ENCODE results near the gene ADAMTSL2. TPM values are rescaled to one million over a fixed set of nuclear protein-coding genes. Genes with fewer than 3 reads are reported as not detected.

The ADAMTSL2 gene
- total RNA-seq, 3 donors from 2014 or later (not counting 1 experiment from before 2014, with no cell fraction given) = not detected

DNA sequence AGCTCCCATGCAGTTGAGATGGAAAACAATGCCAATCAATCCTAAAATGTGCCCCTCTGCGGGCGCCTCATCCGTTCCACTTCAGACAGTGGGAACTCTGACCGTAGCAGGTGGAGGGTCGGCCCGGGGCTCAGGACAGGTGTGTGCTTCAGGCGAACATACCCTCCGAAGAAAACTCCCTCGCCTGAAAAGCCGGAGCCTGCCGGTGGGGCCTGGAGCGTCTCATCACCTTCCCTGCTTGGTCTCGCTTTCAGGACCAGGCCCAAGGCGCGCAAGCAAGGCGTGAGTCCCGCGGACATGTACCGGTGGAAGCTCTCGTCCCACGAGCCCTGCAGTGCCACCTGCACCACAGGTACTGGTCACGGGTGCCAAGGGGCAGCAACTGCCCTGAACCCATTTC, 26.4 kb downstream of the ADAMTSL2 start:
- WGBS (ENCODE audit: insufficient coverage) = 93% methylated on average over 22 of the region's 22 CpGs
- no peak for DNase-seq

DNA sequence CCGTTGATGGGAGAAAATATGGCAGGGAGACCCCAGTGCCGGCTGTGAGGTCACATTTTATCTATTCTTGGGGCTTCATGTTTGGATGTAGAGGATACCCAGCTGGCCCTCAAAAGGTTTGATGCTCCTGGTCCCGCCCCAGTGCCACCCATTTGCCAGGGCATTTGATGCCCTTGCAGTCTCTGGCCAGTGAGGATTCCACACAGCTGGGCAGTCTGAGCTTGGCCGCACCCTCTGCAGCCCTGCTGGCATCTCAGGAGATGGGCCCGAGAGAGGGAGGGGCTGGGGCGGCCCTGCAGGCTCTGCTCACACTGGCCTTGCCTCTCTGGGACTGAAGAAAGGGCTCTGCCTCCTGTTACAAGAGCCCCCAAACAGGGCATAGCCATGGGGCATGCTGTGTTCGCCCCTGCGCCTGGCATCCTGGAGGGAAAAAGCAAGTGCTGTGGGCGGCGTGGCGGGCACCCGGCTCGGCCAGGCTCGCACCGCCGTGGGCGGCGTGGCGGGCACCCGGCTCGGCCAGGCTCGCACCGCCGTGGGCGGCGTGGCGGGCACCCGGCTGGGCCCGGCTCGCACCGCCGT, 27.6 kb downstream of the ADAMTSL2 start:
- Mint-ChIP-seq H3K36me3 (no peaks in the 10 kb centered on the region), H3K27me3 (ENCODE audit: low read depth in 2 of 2) (peaks cover 0 to 16% of the 10 kb centered on the region in 2 donors), H3K9me3 (no peaks in the 10 kb centered on the region), H3K4me3 (no peak overlapping the region), H3K4me1 (peaks cover 16 to 26% of the 10 kb centered on the region in 2 donors), H3K27ac (peak overlapping the region in 1 of 2 donors; percentile 45)
- WGBS (ENCODE audit: insufficient coverage) = 91% methylated on average over 32 of the region's 32 CpGs
- intact Hi-C loops (cut with micrococcal nuclease) = no loop called here
- Histone ChIP-seq H3K27ac (ENCODE audit: low read length) (no peak overlapping the region), H3K4me1 (ENCODE audit: control insufficient read depth, insufficient read depth, low read length) (peaks cover 36% of the 10 kb centered on the region), H3K9me3 (ENCODE audit: control insufficient read depth, insufficient read depth, low read length) (no peaks in the 10 kb centered on the region), H3K4me3 (ENCODE audit: low read length) (no peak overlapping the region), H3K36me3 (ENCODE audit: control insufficient read depth, insufficient read depth, low read length) (no peaks in the 10 kb centered on the region), H3K27me3 (ENCODE audit: control insufficient read depth, insufficient read depth, low read length) (peaks cover 10% of the 10 kb centered on the region)
- ATAC-seq (no peak), DNase-seq (no peak)
- TF ChIP-seq CTCF (IDR thresholded peaks at IDR 0.05) = no peak

More for the DNA sequence above, 26.4 kb downstream of the ADAMTSL2 start:
- H3K36me3 Mint-ChIP-seq = no peaks in the 10 kb centered on the region
- H3K27ac Mint-ChIP-seq = no peak overlapping the region
- no peak overlapping the region for H3K4me3 Mint-ChIP-seq
- Histone ChIP-seq H3K4me3 (ENCODE audit: low read length) (no peak overlapping the region), H3K4me1 (ENCODE audit: control insufficient read depth, insufficient read depth, low read length) (peaks cover 42% of the 10 kb centered on the region), H3K27me3 (ENCODE audit: control insufficient read depth, insufficient read depth, low read length) (peaks cover 20% of the 10 kb centered on the region), H3K9me3 (ENCODE audit: control insufficient read depth, insufficient read depth, low read length) (no peaks in the 10 kb centered on the region), H3K36me3 (ENCODE audit: control insufficient read depth, insufficient read depth, low read length) (no peaks in the 10 kb centered on the region), H3K27ac (ENCODE audit: low read length) (no peak overlapping the region)
- ATAC-seq = no peak
- peaks cover 0 to 16% of the 10 kb centered on the region in 2 donors for H3K27me3 Mint-ChIP-seq (ENCODE audit: low read depth in 2 of 2)
- peaks cover 16 to 26% of the 10 kb centered on the region in 2 donors for H3K4me1 Mint-ChIP-seq
- H3K9me3 Mint-ChIP-seq = no peaks in the 10 kb centered on the region
- TF ChIP-seq CTCF (IDR thresholded peaks at IDR 0.05) = no peak
- intact Hi-C loops (cut with micrococcal nuclease) = no loop called here

- Histone ChIP-seq H3K36me3 (ENCODE audit: control insufficient read depth, insufficient read depth, low read length) (no peaks in the 10 kb centered on the region), H3K27me3 (ENCODE audit: control insufficient read depth, insufficient read depth, low read length) (peaks cover 9% of the 10 kb centered on the region), H3K4me3 (ENCODE audit: low read length) (no peak overlapping the region), H3K9me3 (ENCODE audit: control insufficient read depth, insufficient read depth, low read length) (no peaks in the 10 kb centered on the region), H3K4me1 (ENCODE audit: control insufficient read depth, insufficient read depth, low read length) (peaks cover 29% of the 10 kb centered on the region), H3K27ac (ENCODE audit: low read length) (no peak overlapping the region)
- ATAC-seq (no peak), DNase-seq (no peak)
- H3K4me1 Mint-ChIP-seq = peaks cover 12 to 22% of the 10 kb centered on the region in 2 donors
- H3K27ac Mint-ChIP-seq = peak overlapping the region; percentile 79 to 87
- no peaks in the 10 kb centered on the region for H3K36me3 Mint-ChIP-seq
- no peaks in the 10 kb centered on the region for H3K9me3 Mint-ChIP-seq
- no peak for TF ChIP-seq CTCF (IDR thresholded peaks at IDR 0.05)
- WGBS (ENCODE audit: insufficient coverage) = 87% methylated on average over 54 of the region's 54 CpGs
- no peak overlapping the region for H3K4me3 Mint-ChIP-seq
- intact Hi-C loops (cut with micrococcal nuclease) = no loop called here
- H3K27me3 Mint-ChIP-seq (ENCODE audit: low read depth in 2 of 2) = peaks cover 0 to 18% of the 10 kb centered on the region in 2 donors
Observed at GRCh38 chr9:133562611-133563290, 28.2 kb downstream of the ADAMTSL2 start.

Measured in natural killer cell (primary cell).